HEK293 (cell line): ENCODE measurements around the gene PYY.
"Not testable (repeated sequence)": the region's sequence is repeated elsewhere in the genome, so short reads cannot be mapped to it uniquely, and the experiment has no call there.

Source experiments
- OSR2 ChIP-seq: fragments of 450-650 bp; formaldehyde crosslinking; IDR thresholded peaks from 2 replicates; pipeline ENCODE4 v1.5.1; 2016; ENCODE audit warnings: missing biosample characterization, missing genetic modification characterization
- SALL2 ChIP-seq: fragments of 450-650 bp; formaldehyde crosslinking; IDR thresholded peaks from 2 replicates; pipeline ENCODE4 v1.5.0; 2017; ENCODE audit warnings: missing biosample characterization, mild to moderate bottlenecking, missing genetic modification characterization, borderline replicate concordance
- ZNF140 ChIP-seq: fragments of 450-650 bp; formaldehyde crosslinking; IDR thresholded peaks from 2 replicates; pipeline ENCODE4 v1.5.1; 2016; ENCODE audit warnings: missing biosample characterization, missing genetic modification characterization
- ZNF433 ChIP-seq: fragments of 450-650 bp; formaldehyde crosslinking; IDR thresholded peaks from 2 replicates; pipeline ENCODE4 v1.5.1; 2016; ENCODE audit warnings: missing biosample characterization, missing genetic modification characterization, low read depth
- ZNF501 ChIP-seq: fragments of 450-650 bp; formaldehyde crosslinking; IDR thresholded peaks from 2 replicates; pipeline ENCODE4 v1.5.1; 2016; ENCODE audit warnings: missing biosample characterization, missing genetic modification characterization
- ZNF558 ChIP-seq: fragments of 450-650 bp; formaldehyde crosslinking; IDR thresholded peaks from 2 replicates; pipeline ENCODE4 v1.5.1; 2016; ENCODE audit warnings: missing biosample characterization, missing genetic modification characterization
- ZNF629 ChIP-seq: fragments of 450-650 bp; formaldehyde crosslinking; IDR thresholded peaks from 2 replicates; pipeline ENCODE4 v1.5.1; 2017; ENCODE audit warnings: missing biosample characterization, missing genetic modification characterization
- TF ChIP-seq, protein P1 (sequence below): fragments of 450-650 bp; formaldehyde crosslinking; IDR thresholded peaks from 2 replicates; pipeline ENCODE4 v1.5.1; 2016; ENCODE audit warnings: missing biosample characterization, missing genetic modification characterization

DNA sequence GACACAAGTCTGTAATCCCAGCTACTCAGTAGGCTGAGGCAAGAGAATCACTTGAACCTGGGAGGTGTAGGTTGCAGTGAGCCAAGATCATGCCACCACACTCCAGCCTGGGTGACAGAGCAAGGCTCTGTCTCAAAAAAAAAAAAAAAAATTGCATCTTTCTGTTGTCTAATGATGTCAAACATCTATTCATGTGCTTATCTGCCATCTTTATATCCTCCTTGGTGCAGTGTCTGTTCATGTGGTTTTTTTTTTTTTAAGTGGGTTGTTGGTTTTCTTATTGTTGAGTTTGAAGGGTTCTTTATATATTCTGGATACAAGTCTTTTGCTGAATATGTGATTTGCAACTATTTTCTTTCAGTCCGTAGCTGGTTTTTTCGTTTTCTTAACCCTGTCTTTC lies 17.7 kb upstream of the PYY start:
- not testable (repeated sequence) for TF ChIP-seq ZNF558 (tag by site-specific recombination); ZNF629 (tag by site-specific recombination); ZNF140; ZNF433 (tag by site-specific recombination); SALL2 (tag by site-specific recombination); ZNF501 (tag by site-specific recombination); OSR2 (tag by site-specific recombination)
- TF ChIP-seq, protein P1, sequence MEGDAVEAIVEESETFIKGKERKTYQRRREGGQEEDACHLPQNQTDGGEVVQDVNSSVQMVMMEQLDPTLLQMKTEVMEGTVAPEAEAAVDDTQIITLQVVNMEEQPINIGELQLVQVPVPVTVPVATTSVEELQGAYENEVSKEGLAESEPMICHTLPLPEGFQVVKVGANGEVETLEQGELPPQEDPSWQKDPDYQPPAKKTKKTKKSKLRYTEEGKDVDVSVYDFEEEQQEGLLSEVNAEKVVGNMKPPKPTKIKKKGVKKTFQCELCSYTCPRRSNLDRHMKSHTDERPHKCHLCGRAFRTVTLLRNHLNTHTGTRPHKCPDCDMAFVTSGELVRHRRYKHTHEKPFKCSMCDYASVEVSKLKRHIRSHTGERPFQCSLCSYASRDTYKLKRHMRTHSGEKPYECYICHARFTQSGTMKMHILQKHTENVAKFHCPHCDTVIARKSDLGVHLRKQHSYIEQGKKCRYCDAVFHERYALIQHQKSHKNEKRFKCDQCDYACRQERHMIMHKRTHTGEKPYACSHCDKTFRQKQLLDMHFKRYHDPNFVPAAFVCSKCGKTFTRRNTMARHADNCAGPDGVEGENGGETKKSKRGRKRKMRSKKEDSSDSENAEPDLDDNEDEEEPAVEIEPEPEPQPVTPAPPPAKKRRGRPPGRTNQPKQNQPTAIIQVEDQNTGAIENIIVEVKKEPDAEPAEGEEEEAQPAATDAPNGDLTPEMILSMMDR (tag by site-specific recombination), result not testable (repeated sequence)
